SK-N-SH (cell line): Measurements from ENCODE around the gene ADAMTS19. TPM values are rescaled to one million over a fixed set of nuclear protein-coding genes. Genes with fewer than 3 reads are reported as not detected.

ENCODE experiments used
- CTCF ChIA-PET: fragments of 300-600, 350-600 bp; formaldehyde crosslinking; extraction: SDS; loops from one replicate; lab custom pipeline; 2021; lab: Yijun Ruan, JAX
- POLR2A ChIA-PET: fragments of 350-600 bp; sonication (Branson Sonifier 250); formaldehyde crosslinking; extraction: SDS; loops from one replicate; lab custom pipeline; 2020; ENCODE audit warnings: antibody characterized with exemption, inconsistent platforms; lab: Yijun Ruan, JAX
- DNase-seq: peaks from one replicate; pipeline ENCODE4 v3.0.0; 2012
- H2AFZ ChIP-seq: fragments of 200-600 bp; sonication (generic); 2 replicates; pipeline ENCODE4 v1.8.1; 2016; ENCODE audit warnings: antibody characterized with exemption, mild to moderate bottlenecking, low read depth
- H3F3A ChIP-seq: fragments of 200-600 bp; sonication (generic); replicated peaks from 2 replicates; pipeline ENCODE3; 2016; ENCODE audit warnings: antibody characterized with exemption, mild to moderate bottlenecking; ENCODE audit not compliant: insufficient read depth
- H3K27ac ChIP-seq, 2 experiments: fragments of 200-500 bp in 1 of 2; fragments of 200-600 bp in 1 of 2; sonication (Bioruptor generic) in 1 of 2; sonication (generic), shearing (Covaris generic) in 1 of 2; 2 replicates each; pipeline versions ENCODE4 v1.5.1 to v1.6.1; 2014 to 2016; ENCODE audit warnings: low read depth in 2 of 2, inconsistent platforms in 1 of 2, low read length in 1 of 2, mild to moderate bottlenecking in 1 of 2, mixed read lengths in 1 of 2
- H3K27me3 ChIP-seq: fragments of 200-600 bp; sonication (generic), shearing (Covaris generic); 2 replicates; pipeline ENCODE4 v1.6.1; 2016; ENCODE audit warnings: mixed run types; ENCODE audit not compliant: insufficient read depth
- H3K36me3 ChIP-seq, 2 experiments: fragments of 200-500 bp in 1 of 2; fragments of 200-600 bp in 1 of 2; sonication (Bioruptor generic) in 1 of 2; sonication (generic) in 1 of 2; replicated peaks in 1 of 2; 2 replicates each; pipeline versions ENCODE3 to v1.5.1; 2014 to 2016; ENCODE audit warnings: low read length in 1 of 2, mild to moderate bottlenecking in 1 of 2; ENCODE audit not compliant: insufficient read depth in 2 of 2, control insufficient read depth in 1 of 2
- H3K4me1 ChIP-seq, 2 experiments: fragments of 200-500 bp in 1 of 2; fragments of 200-600 bp in 1 of 2; sonication (Bioruptor generic) in 1 of 2; sonication (generic), shearing (Covaris generic) in 1 of 2; 2 replicates each; pipeline versions ENCODE4 v1.5.1 to v1.6.1; 2014 to 2016; ENCODE audit warnings: low read depth in 1 of 2, low read length in 1 of 2, mixed run types in 1 of 2; ENCODE audit not compliant: insufficient read depth in 2 of 2, control insufficient read depth in 1 of 2
- H3K4me2 ChIP-seq: fragments of 200-600 bp; sonication (generic), shearing (Covaris generic); 2 replicates; pipeline ENCODE4 v1.6.1; 2017; ENCODE audit warnings: mixed run types
- H3K4me3 ChIP-seq, 2 experiments: fragments of 200-500 bp in 1 of 2; fragments of 200-600 bp in 1 of 2; sonication (Bioruptor generic) in 1 of 2; sonication (generic), shearing (Covaris generic) in 1 of 2; 2 replicates each; pipeline versions ENCODE4 v1.5.1 to v1.8.1; 2014 to 2016; ENCODE audit warnings: low read depth in 2 of 2, inconsistent platforms in 1 of 2, low read length in 1 of 2, mild to moderate bottlenecking in 1 of 2, mixed read lengths in 1 of 2, moderate library complexity in 1 of 2
- H3K79me2 ChIP-seq: fragments of 200-600 bp; sonication (generic); 2 replicates; pipeline ENCODE4 v1.8.1; 2017; ENCODE audit warnings: mild to moderate bottlenecking; ENCODE audit not compliant: insufficient read depth
- H3K9ac ChIP-seq: fragments of 200-600 bp; sonication (generic); 2 replicates; pipeline ENCODE4 v1.6.1; 2017; ENCODE audit warnings: mixed run types
- H3K9me2 ChIP-seq: fragments of 200-600 bp; sonication (generic); 2 replicates; pipeline ENCODE4 v1.6.1; 2017; ENCODE audit warnings: mixed run types
- H3K9me3 ChIP-seq: fragments of 200-600 bp; sonication (generic); 2 replicates; pipeline ENCODE4 v1.6.1; 2017; ENCODE audit warnings: mixed run types, mild to moderate bottlenecking, moderate library complexity
- H4K20me1 ChIP-seq: fragments of 200-600 bp; sonication (generic); 2 replicates; pipeline ENCODE4 v1.6.1; 2017; ENCODE audit warnings: mild to moderate bottlenecking, mixed run types; ENCODE audit not compliant: insufficient read depth
- EZH2phosphoT487 ChIP-seq: fragments of 200-600 bp; sonication (generic); IDR thresholded peaks from 2 replicates; pipeline ENCODE4 v1.6.1; 2017; ENCODE audit warnings: low read depth, mixed run types, mild to moderate bottlenecking, antibody characterized with exemption, moderate library complexity, borderline replicate concordance
- FOXJ3 ChIP-seq: sonication (generic); formaldehyde crosslinking; IDR thresholded peaks from 2 replicates; pipeline ENCODE4 v1.5.1; 2020; ENCODE audit warnings: mild to moderate bottlenecking, missing genetic modification reagents
- FOXM1 ChIP-seq: IDR thresholded peaks from 2 replicates; pipeline ENCODE4 v1.4.0; 2012; ENCODE audit warnings: low read depth, mild to moderate bottlenecking
- GABPA ChIP-seq: IDR thresholded peaks from 2 replicates; pipeline ENCODE4 v1.4.0; 2012; ENCODE audit warnings: low read depth, mild to moderate bottlenecking
- MXI1 ChIP-seq: IDR thresholded peaks from 2 replicates; pipeline ENCODE4 v1.6.1; 2012; ENCODE audit warnings: mild to moderate bottlenecking, low read depth, low read length, improper control_type of control experiment
- POLR2AphosphoS5 ChIP-seq: IDR thresholded peaks from 2 replicates; pipeline ENCODE4 v1.6.1; 2012; ENCODE audit warnings: low read depth, low read length
- RAD21 ChIP-seq: IDR thresholded peaks from 2 replicates; pipeline ENCODE4 v1.6.1; 2012; ENCODE audit warnings: mild to moderate bottlenecking, low read length
- REST ChIP-seq: IDR thresholded peaks from 2 replicates; pipeline ENCODE4 v1.6.1; 2012; ENCODE audit warnings: mild to moderate bottlenecking, low read depth, low read length, moderate library complexity
- RXRA ChIP-seq: IDR thresholded peaks from 2 replicates; pipeline ENCODE4 v1.4.0; 2012; ENCODE audit warnings: low read depth, mild to moderate bottlenecking, borderline replicate concordance
- SIN3A ChIP-seq: IDR thresholded peaks from 2 replicates; pipeline ENCODE4 v1.6.1; 2012; ENCODE audit warnings: low read depth, mild to moderate bottlenecking, low read length, moderate library complexity, borderline replicate concordance
- SMC3 ChIP-seq: IDR thresholded peaks from 2 replicates; pipeline ENCODE4 v1.6.1; 2012; ENCODE audit warnings: low read depth, low read length, improper control_type of control experiment
- TCF12 ChIP-seq: IDR thresholded peaks from 2 replicates; pipeline ENCODE4 v1.4.0; 2012
- TEAD4 ChIP-seq: IDR thresholded peaks from 2 replicates; pipeline ENCODE4 v1.4.0; 2012; ENCODE audit warnings: mild to moderate bottlenecking, borderline replicate concordance; ENCODE audit not compliant: insufficient read depth
- WGBS: methylation state at CpG from one replicate; pipeline ENCODE4 v1.1.6; 2017; ENCODE audit warnings: low lambda C conversion rate; 5-methylcytosine and 5-hydroxymethylcytosine counted together
- polyA plus RNA-seq, 3 experiments: library from polyadenylated mRNA; depleted of rRNA; stranded (reverse); fragments of >200 nt; gene quantifications; 2 replicates each; pipeline ENCODE4 v1.2.3, GENCODE V29; 2012
- TF ChIP-seq, protein P1 (sequence below): fragments of 150-350 bp; IDR thresholded peaks from 2 replicates; pipeline ENCODE4 v1.6.1; 2017; ENCODE audit warnings: antibody characterized with exemption, low read length, low read depth, borderline replicate concordance
- TF ChIP-seq, protein P2 (sequence below): IDR thresholded peaks from 2 replicates; pipeline ENCODE4 v1.4.0; 2012; ENCODE audit warnings: low read depth, borderline replicate concordance
- TF ChIP-seq, protein P3 (sequence below): fragments of 150-350 bp; IDR thresholded peaks from 2 replicates; pipeline ENCODE4 v1.6.1; 2016; ENCODE audit warnings: mild to moderate bottlenecking, low read depth, low read length
- TF ChIP-seq, protein P4 (sequence below): fragments of 200-600 bp; sonication (generic); IDR thresholded peaks from 2 replicates; pipeline ENCODE4 v1.6.1; 2017; ENCODE audit warnings: antibody characterized with exemption, mild to moderate bottlenecking, moderate library complexity
- TF ChIP-seq, protein P5 (sequence below): IDR thresholded peaks from 2 replicates; pipeline ENCODE4 v1.4.0; 2012; ENCODE audit warnings: low read depth

Gene ADAMTS19
- polyA plus RNA-seq, 1 of the 3 experiments (the other 2 are of a cell fraction), result 0.10 TPM

GRCh38 chr5:129616517-129616916 lies 156.4 kb downstream of the ADAMTS19 start:
- TF ChIP-seq TEAD4 (no peak), EZH2phosphoT487 (no peak), RAD21 (no peak), MXI1 (no peak), SMC3 (no peak), SIN3A (no peak), REST (no peak), FOXJ3 (CRISPR knock-in tag) (no peak), GABPA (no peak), FOXM1 (no peak), POLR2AphosphoS5 (no peak), TCF12 (no peak), RXRA (no peak)
- TF ChIP-seq, protein P1, sequence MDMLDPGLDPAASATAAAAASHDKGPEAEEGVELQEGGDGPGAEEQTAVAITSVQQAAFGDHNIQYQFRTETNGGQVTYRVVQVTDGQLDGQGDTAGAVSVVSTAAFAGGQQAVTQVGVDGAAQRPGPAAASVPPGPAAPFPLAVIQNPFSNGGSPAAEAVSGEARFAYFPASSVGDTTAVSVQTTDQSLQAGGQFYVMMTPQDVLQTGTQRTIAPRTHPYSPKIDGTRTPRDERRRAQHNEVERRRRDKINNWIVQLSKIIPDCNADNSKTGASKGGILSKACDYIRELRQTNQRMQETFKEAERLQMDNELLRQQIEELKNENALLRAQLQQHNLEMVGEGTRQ, result no peak
- TF ChIP-seq, protein P2, sequence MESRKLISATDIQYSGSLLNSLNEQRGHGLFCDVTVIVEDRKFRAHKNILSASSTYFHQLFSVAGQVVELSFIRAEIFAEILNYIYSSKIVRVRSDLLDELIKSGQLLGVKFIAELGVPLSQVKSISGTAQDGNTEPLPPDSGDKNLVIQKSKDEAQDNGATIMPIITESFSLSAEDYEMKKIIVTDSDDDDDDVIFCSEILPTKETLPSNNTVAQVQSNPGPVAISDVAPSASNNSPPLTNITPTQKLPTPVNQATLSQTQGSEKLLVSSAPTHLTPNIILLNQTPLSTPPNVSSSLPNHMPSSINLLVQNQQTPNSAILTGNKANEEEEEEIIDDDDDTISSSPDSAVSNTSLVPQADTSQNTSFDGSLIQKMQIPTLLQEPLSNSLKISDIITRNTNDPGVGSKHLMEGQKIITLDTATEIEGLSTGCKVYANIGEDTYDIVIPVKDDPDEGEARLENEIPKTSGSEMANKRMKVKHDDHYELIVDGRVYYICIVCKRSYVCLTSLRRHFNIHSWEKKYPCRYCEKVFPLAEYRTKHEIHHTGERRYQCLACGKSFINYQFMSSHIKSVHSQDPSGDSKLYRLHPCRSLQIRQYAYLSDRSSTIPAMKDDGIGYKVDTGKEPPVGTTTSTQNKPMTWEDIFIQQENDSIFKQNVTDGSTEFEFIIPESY, result no peak
- TF ChIP-seq, protein P3, sequence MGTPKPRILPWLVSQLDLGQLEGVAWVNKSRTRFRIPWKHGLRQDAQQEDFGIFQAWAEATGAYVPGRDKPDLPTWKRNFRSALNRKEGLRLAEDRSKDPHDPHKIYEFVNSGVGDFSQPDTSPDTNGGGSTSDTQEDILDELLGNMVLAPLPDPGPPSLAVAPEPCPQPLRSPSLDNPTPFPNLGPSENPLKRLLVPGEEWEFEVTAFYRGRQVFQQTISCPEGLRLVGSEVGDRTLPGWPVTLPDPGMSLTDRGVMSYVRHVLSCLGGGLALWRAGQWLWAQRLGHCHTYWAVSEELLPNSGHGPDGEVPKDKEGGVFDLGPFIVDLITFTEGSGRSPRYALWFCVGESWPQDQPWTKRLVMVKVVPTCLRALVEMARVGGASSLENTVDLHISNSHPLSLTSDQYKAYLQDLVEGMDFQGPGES, result no peak
- TF ChIP-seq, protein P4, sequence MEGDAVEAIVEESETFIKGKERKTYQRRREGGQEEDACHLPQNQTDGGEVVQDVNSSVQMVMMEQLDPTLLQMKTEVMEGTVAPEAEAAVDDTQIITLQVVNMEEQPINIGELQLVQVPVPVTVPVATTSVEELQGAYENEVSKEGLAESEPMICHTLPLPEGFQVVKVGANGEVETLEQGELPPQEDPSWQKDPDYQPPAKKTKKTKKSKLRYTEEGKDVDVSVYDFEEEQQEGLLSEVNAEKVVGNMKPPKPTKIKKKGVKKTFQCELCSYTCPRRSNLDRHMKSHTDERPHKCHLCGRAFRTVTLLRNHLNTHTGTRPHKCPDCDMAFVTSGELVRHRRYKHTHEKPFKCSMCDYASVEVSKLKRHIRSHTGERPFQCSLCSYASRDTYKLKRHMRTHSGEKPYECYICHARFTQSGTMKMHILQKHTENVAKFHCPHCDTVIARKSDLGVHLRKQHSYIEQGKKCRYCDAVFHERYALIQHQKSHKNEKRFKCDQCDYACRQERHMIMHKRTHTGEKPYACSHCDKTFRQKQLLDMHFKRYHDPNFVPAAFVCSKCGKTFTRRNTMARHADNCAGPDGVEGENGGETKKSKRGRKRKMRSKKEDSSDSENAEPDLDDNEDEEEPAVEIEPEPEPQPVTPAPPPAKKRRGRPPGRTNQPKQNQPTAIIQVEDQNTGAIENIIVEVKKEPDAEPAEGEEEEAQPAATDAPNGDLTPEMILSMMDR, result no peak
- TF ChIP-seq, protein P5, sequence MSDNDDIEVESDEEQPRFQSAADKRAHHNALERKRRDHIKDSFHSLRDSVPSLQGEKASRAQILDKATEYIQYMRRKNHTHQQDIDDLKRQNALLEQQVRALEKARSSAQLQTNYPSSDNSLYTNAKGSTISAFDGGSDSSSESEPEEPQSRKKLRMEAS, result no peak
- Histone ChIP-seq H3K9me3 (no peaks in the 10 kb centered on the region), H3K4me1 (no peaks in the 10 kb centered on the region), H3K4me2 (no peak overlapping the region), H4K20me1 (no peaks in the 10 kb centered on the region), H3K9ac (no peak overlapping the region), H3F3A (no peaks in the 10 kb centered on the region), H3K27me3 (no peaks in the 10 kb centered on the region), H3K4me3 (no peak overlapping the region), H3K36me3 (no peaks in the 10 kb centered on the region), H2AFZ (no peak overlapping the region), H3K79me2 (no peaks in the 10 kb centered on the region), H3K9me2 (no peaks in the 10 kb centered on the region), H3K27ac (no peak overlapping the region)
- ChIA-PET CTCF (no interaction called here), POLR2A (no interaction called here)
- DNase-seq, result no peak
- WGBS, result 0% methylated on average over 1 of the region's 1 CpG
